Suprapubic skin (tissue), 4 donors: ENCODE data around the gene RPE65. TPM values are rescaled to one million over a fixed set of nuclear protein-coding genes. Genes with fewer than 3 reads are reported as not detected.

Experiments used
- DNase-seq, 2 donors: peaks; one replicate each; pipeline ENCODE4 v3.0.0-alpha.2; 2019; ENCODE audit warnings: low spot score in 2 of 2
- H3K27ac ChIP-seq: fragments of 200-600 bp; sonication (generic); one replicate; pipeline ENCODE4 v1.5.1; 2019
- H3K27me3 ChIP-seq: fragments of 200-600 bp; sonication (generic); one replicate; pipeline ENCODE4 v1.5.1; 2019
- H3K36me3 ChIP-seq: fragments of 200-600 bp; sonication (generic); one replicate; pipeline ENCODE4 v1.5.1; 2019
- H3K4me1 ChIP-seq: fragments of 200-600 bp; sonication (generic); one replicate; pipeline ENCODE4 v1.5.1; 2019
- H3K4me3 ChIP-seq: fragments of 200-600 bp; sonication (generic); one replicate; pipeline ENCODE4 v1.5.1; 2019; ENCODE audit warnings: mild to moderate bottlenecking
- H3K9me3 ChIP-seq: fragments of 200-600 bp; sonication (generic); one replicate; pipeline ENCODE4 v1.5.1; 2019
- EP300 ChIP-seq: sonication (generic); formaldehyde crosslinking; IDR thresholded peaks from one replicate; pipeline ENCODE4 v1.6.1; 2017; ENCODE audit warnings: antibody characterized with exemption
- POLR2A ChIP-seq, 2 donors: fragments of 450-650 bp; IDR thresholded peaks; one replicate each; pipeline ENCODE4 v1.6.1; 2017; ENCODE audit warnings: antibody characterized with exemption in 2 of 2, mild to moderate bottlenecking in 2 of 2, moderate library complexity in 2 of 2
- POLR2AphosphoS5 ChIP-seq, 3 donors: sonication (generic); formaldehyde crosslinking; IDR thresholded peaks; one replicate each; pipeline ENCODE4 v1.6.1; 2017; ENCODE audit warnings: antibody characterized with exemption in 3 of 3
- WGBS: methylation state at CpG from one replicate; pipeline ENCODE4 v1.1.5; 2018; 5-methylcytosine and 5-hydroxymethylcytosine counted together
- total RNA-seq, 4 donors: library from RNA; depleted of rRNA; stranded (reverse); fragments of >200 nt; gene quantifications; one replicate each; pipeline ENCODE4 v1.1.0, GENCODE V29; 2016
- TF ChIP-seq, protein P1 (sequence below), 2 donors: fragments of 200-600 bp in 1 of 2; fragments of 450-650 bp in 1 of 2; sonication (generic) in 1 of 2; IDR thresholded peaks; one replicate each; pipeline ENCODE4 v1.5.1; 2016 to 2019; ENCODE audit warnings: antibody characterized with exemption in 2 of 2, mild to moderate bottlenecking in 1 of 2, moderate library complexity in 1 of 2

RPE65 gene
- total RNA-seq: not detected

DNA sequence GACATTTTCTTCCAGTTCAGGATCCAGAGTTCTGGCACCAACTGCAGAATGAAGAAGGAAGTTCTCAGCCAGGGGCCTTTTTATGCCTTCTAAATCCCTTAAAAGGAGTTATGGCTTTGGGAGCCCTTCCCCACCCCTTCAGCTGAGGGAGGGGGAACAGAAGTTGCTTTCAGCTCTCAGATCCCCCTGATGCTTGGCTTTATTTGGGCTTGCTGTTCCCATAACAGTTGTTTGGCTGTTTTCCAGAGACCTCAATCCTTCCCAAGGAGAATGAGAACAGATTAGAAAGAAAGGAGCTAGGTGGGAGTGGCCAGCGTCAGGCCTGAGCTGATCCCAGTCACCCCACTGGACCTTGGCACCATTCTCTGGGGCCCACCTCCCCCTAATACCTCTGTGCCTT, at the start of gene RPE65:
Gene RPE65 (minus strand): TSS at position 54 of the 400 bp plus-strand sequence. CDS start 49 bp downstream, at position 5.
- Histone ChIP-seq H3K27me3 (no peaks in the 10 kb centered on the region), H3K4me1 (no peaks in the 10 kb centered on the region), H3K9me3 (no peaks in the 10 kb centered on the region), H3K36me3 (no peaks in the 10 kb centered on the region), H3K4me3 (no peak within 1 kb of the TSS), H3K27ac (no peak within 1 kb of the TSS)
- TF ChIP-seq EP300 (no peak), POLR2AphosphoS5 (IDR thresholded peaks at IDR 0.05) (no peak), POLR2A (IDR thresholded peaks at IDR 0.05) (no peak)
- TF ChIP-seq, protein P1, sequence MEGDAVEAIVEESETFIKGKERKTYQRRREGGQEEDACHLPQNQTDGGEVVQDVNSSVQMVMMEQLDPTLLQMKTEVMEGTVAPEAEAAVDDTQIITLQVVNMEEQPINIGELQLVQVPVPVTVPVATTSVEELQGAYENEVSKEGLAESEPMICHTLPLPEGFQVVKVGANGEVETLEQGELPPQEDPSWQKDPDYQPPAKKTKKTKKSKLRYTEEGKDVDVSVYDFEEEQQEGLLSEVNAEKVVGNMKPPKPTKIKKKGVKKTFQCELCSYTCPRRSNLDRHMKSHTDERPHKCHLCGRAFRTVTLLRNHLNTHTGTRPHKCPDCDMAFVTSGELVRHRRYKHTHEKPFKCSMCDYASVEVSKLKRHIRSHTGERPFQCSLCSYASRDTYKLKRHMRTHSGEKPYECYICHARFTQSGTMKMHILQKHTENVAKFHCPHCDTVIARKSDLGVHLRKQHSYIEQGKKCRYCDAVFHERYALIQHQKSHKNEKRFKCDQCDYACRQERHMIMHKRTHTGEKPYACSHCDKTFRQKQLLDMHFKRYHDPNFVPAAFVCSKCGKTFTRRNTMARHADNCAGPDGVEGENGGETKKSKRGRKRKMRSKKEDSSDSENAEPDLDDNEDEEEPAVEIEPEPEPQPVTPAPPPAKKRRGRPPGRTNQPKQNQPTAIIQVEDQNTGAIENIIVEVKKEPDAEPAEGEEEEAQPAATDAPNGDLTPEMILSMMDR (IDR thresholded peaks at IDR 0.05): no peak
- WGBS: 64% methylated on average over 1 of the region's 1 CpG
- DNase-seq: no peak

DNA sequence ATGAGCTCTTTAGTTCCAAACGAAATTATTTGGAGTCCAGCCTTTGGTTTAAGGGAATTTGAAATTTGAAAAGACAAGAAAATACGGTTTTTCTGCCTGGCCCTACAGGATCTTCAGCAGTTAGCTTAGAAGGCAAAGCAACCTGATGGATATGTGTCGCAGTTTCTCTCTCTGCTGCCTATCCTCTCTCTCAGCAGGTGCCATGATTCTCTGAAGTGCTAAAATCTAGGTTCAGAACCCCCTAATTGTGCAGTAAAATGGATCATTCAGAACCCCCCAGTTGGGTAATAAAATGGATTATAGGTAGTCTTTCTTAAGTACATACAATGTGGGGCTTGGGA, 47.6 kb upstream of the RPE65 start:
- H3K27me3 ChIP-seq: no peaks in the 10 kb centered on the region
- H3K4me1 ChIP-seq: peaks cover 11% of the 10 kb centered on the region
- H3K27ac ChIP-seq: no peak overlapping the region
- DNase-seq: no peak
- H3K4me3 ChIP-seq: peak overlapping the region; percentile 82
- no peaks in the 10 kb centered on the region for H3K36me3 ChIP-seq
- no peak for TF ChIP-seq EP300
- TF ChIP-seq POLR2A (IDR thresholded peaks at IDR 0.05): no peak
- TF ChIP-seq, protein P1 (IDR thresholded peaks at IDR 0.05): no peak
- TF ChIP-seq POLR2AphosphoS5 (IDR thresholded peaks at IDR 0.05): no peak
- WGBS: 7% methylated on average over 3 of the region's 3 CpGs
- no peaks in the 10 kb centered on the region for H3K9me3 ChIP-seq

DNA sequence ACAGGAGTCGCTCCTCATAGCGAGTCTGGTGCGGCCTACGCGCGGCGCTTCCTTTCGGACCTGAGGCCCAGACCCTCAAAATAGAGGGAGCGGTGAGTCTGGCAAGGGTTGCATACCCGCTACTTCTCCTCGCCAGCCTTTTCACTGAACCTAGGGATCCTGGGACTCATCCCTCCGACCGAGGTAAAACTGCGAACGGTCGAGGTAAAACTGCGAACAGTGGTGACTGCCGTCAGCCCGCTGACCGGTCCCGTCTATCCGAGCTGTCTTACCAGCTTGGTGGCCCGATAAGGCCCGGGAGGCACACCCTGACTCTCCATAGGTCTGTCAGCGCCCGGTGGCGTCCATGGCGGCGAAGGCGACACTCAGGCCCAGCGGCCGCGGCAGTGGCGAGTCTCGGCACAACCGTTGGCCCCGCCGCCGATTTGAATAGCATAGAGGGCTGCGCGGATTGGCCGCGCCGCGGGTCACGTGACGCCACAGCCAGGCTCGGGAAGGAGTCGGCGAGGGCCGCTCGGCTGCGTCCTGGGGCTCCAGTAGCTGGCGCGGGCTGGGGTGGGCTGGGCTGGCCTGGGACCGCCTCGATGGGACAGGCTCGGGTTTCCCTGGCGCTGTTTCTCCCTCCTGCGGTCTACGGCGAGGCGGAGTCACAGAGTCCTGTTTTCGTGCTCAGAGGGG, 47.1 kb upstream of the RPE65 start, which contains the start of gene DEPDC1:
Gene DEPDC1 (minus strand): TSS at position 403 of the 678 bp plus-strand sequence. CDS start 83 bp downstream, at position 320.
- no peaks in the 10 kb centered on the region for H3K9me3 ChIP-seq
- peak within 1 kb of the TSS; percentile 82 for H3K4me3 ChIP-seq
- no peaks in the 10 kb centered on the region for H3K36me3 ChIP-seq
- peak; percentile 95 to 97 for DNase-seq
- H3K4me1 ChIP-seq: peaks cover 11% of the 10 kb centered on the region
- WGBS: under 1% methylated on average over 19 of the region's 64 CpGs
- no peaks in the 10 kb centered on the region for H3K27me3 ChIP-seq
- TF ChIP-seq EP300: no peak
- TF ChIP-seq POLR2A (IDR thresholded peaks at IDR 0.05): no peak
- TF ChIP-seq, protein P1 (IDR thresholded peaks at IDR 0.05): no peak
- TF ChIP-seq POLR2AphosphoS5 (IDR thresholded peaks at IDR 0.05): no peak
- no peak within 1 kb of the TSS for H3K27ac ChIP-seq

DNA sequence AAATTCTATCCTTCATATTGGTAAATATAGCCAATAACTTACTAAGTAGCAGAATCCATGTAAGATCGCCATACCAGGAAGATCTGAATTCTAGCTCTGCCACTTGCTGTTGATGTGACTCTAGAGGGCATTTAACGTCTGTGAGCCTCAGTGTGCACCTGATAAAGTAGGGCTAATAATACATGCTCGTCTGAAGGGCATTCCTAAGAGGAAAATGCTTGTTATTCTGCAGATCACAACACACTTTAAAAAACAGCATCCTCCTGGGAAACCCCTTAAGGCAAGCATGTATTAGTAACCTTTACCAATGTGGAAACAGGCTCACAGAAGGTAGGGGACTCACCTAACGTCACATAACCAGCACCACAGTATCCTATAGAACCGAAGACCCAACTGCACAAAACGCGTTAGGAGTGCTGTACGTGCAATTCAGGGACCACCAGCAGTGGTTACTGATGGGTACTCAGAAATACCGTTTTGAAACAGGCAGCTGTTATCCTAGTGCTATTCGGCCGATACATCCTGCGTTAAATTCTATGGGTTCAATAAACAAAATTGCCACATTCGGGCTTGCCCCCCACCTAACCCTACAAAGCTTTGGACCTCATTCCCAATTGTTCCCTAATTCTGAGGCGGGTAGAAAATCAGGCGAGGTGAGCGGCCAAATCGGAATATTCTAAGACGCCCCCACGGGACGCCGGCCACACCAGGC, 46.4 kb upstream of the RPE65 start:
- Histone ChIP-seq H3K4me1 (peaks cover 11% of the 10 kb centered on the region), H3K27me3 (no peaks in the 10 kb centered on the region), H3K36me3 (no peaks in the 10 kb centered on the region), H3K27ac (no peak overlapping the region), H3K4me3 (peak overlapping the region; percentile 82), H3K9me3 (no peaks in the 10 kb centered on the region)
- DNase-seq: no peak
- WGBS: 16% methylated on average over 21 of the region's 21 CpGs
- TF ChIP-seq POLR2AphosphoS5 (IDR thresholded peaks at IDR 0.05) (no peak), EP300 (no peak)
- TF ChIP-seq, protein P1 (IDR thresholded peaks at IDR 0.05): no peak

DNA sequence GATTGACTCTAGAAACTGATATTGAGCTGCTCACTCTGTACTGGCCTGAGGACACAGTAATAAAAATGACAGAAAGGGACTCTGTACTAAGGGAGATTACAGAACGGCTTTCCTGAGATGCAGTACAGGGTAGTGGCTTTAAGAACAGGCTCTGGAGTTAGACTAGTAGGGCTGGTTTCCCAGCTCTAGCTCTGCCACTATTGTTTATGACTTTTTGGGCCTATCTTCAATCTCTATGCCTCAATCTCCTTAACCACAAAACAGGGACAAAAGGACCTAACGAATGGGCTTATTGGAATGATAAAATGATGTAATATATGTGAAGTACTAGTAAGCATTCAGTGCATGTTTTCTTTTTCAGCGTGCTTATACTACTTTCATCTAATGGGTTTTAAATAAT, 45.8 kb upstream of the RPE65 start:
- Histone ChIP-seq H3K9me3 (no peaks in the 10 kb centered on the region), H3K27ac (no peak overlapping the region), H3K4me1 (peaks cover 11% of the 10 kb centered on the region), H3K27me3 (no peaks in the 10 kb centered on the region), H3K36me3 (no peaks in the 10 kb centered on the region), H3K4me3 (no peak overlapping the region)
- no peak for DNase-seq
- TF ChIP-seq, protein P1 (IDR thresholded peaks at IDR 0.05): no peak
- TF ChIP-seq POLR2A (IDR thresholded peaks at IDR 0.05) (no peak), POLR2AphosphoS5 (IDR thresholded peaks at IDR 0.05) (no peak), EP300 (no peak)
- WGBS: 65% methylated on average over 3 of the region's 3 CpGs
